ENCODE results near the gene SH3BP4.

- TF ChIP-seq CTCF (IDR thresholded peaks at IDR 0.05; ENCODE audit: low read depth, low read length, poor library complexity, severe bottlenecking) (no peak), EZH2phosphoT487 (IDR thresholded peaks at IDR 0.05; ENCODE audit: borderline replicate concordance, low read length) (no peak)
These were observed 127.2 kb downstream of the SH3BP4 start for GRCh38 chr2:235078914-235079472.
